OCI-LY7 (cell line): Measurements from ENCODE around the gene GOLGA6L7.
"Not testable (repeated sequence)": the region's sequence is repeated elsewhere in the genome, so short reads cannot be mapped to it uniquely, and the experiment has no call there.

Experiments used
- CTCF ChIP-seq: fragments of 200-600 bp; sonication (generic); conservative IDR thresholded peaks from 2 replicates; pipeline ENCODE4 v1.5.1; 2014; ENCODE audit warnings: mild to moderate bottlenecking, antibody characterized with exemption, low read length, moderate library complexity, mixed read lengths
- EZH2phosphoT487 ChIP-seq: fragments of 200-600 bp; sonication (generic); IDR thresholded peaks from 2 replicates; pipeline ENCODE4 v1.6.1; 2018; ENCODE audit warnings: low read depth, borderline replicate concordance, mild to moderate bottlenecking, mixed run types, antibody characterized with exemption, low read length, moderate library complexity, mixed read lengths

- TF ChIP-seq CTCF, EZH2phosphoT487: not testable (repeated sequence)
Observed at GRCh38 chr15:28821420-28821819, 27.0 kb downstream of the GOLGA6L7 start.
